Brain microvascular endothelial cell (primary cell): ENCODE results near the gene DPEP3.
"Not testable (repeated sequence)": the region's sequence is repeated elsewhere in the genome, so short reads cannot be mapped to it uniquely, and the experiment has no call there.

Experiments
- DNase-seq: peaks from one replicate; pipeline ENCODE4 v3.0.0-alpha.2; 2020
- H3K27ac ChIP-seq: fragments of 250-450 bp; sonication (Bioruptor Pico); 2 replicates; pipeline ENCODE4 v1.5.1; 2020; ENCODE audit warnings: mild to moderate bottlenecking, moderate library complexity
- H3K27me3 ChIP-seq: fragments of 250-450 bp; sonication (Bioruptor Pico); replicated peaks from 2 replicates; pipeline ENCODE4 v1.5.1; 2020; ENCODE audit warnings: mild to moderate bottlenecking
- H3K36me3 ChIP-seq: fragments of 250-450 bp; sonication (Bioruptor Pico); replicated peaks from 2 replicates; pipeline ENCODE4 v1.5.1; 2020; ENCODE audit warnings: mild to moderate bottlenecking
- H3K4me3 ChIP-seq: 2 replicates; pipeline ENCODE4 v1.5.1; 2011; ENCODE audit warnings: low read depth, mild to moderate bottlenecking, control low read depth, low read length, moderate library complexity
- CTCF ChIP-seq: IDR thresholded peaks from 2 replicates; pipeline ENCODE4 v1.5.1; 2011; ENCODE audit warnings: low read depth, mild to moderate bottlenecking, moderate library complexity, low read length, control low read depth, inconsistent platforms; ENCODE audit errors: missing control alignments
- in situ Hi-C: cut with HindIII; loops from 2 replicates; pipeline ENCODE4 v1.10.0; 2017; ENCODE audit warnings: low sequenced_read_pairs, low pct_ligation_motif_present

The DPEP3 gene

GRCh38 chr16:67977469-67978227, 2.7 kb downstream of the DPEP3 start:
- Histone ChIP-seq H3K4me3 (no peak overlapping the region), H3K36me3 (no peaks in the 10 kb centered on the region), H3K27me3 (no peaks in the 10 kb centered on the region), H3K27ac (no peak overlapping the region)
- in situ Hi-C loops = no loop called here
- no peak for DNase-seq
- TF ChIP-seq CTCF = no peak

GRCh38 chr16:67977005-67977404, 3.3 kb downstream of the DPEP3 start:
- H3K36me3 ChIP-seq = no peaks in the 10 kb centered on the region
- no peak overlapping the region for H3K4me3 ChIP-seq
- no peak for DNase-seq
- no peak for TF ChIP-seq CTCF
- no peaks in the 10 kb centered on the region for H3K27me3 ChIP-seq
- no peak overlapping the region for H3K27ac ChIP-seq
- in situ Hi-C loops = no loop called here

- TF ChIP-seq CTCF = no peak
- Histone ChIP-seq H3K4me3 (no peak overlapping the region), H3K27me3 (no peaks in the 10 kb centered on the region), H3K27ac (no peak overlapping the region), H3K36me3 (no peaks in the 10 kb centered on the region)
- DNase-seq = no peak
- in situ Hi-C loops = no loop called here
Observed at GRCh38 chr16:67976205-67976604, 4.1 kb downstream of the DPEP3 start.

- in situ Hi-C loops = no loop called here
- no peak overlapping the region for H3K4me3 ChIP-seq
- no peak for DNase-seq
- H3K27ac ChIP-seq = no peak overlapping the region
- no peaks in the 10 kb centered on the region for H3K36me3 ChIP-seq
- TF ChIP-seq CTCF = no peak
- H3K27me3 ChIP-seq = no peaks in the 10 kb centered on the region
Observed at GRCh38 chr16:67975321-67976105, 4.8 kb downstream of the DPEP3 start.

GRCh38 chr16:67972285-67972684, 8.0 kb downstream of the DPEP3 start:
- H3K27ac ChIP-seq, DNase-seq, H3K36me3 ChIP-seq, in situ Hi-C loops, H3K27me3 ChIP-seq, H3K4me3 ChIP-seq: not testable (repeated sequence)

GRCh38 chr16:67971111-67971510, 9.2 kb downstream of the DPEP3 start:
- Histone ChIP-seq H3K27ac (no peak overlapping the region), H3K27me3 (no peaks in the 10 kb centered on the region), H3K36me3 (no peaks in the 10 kb centered on the region), H3K4me3 (no peak overlapping the region)
- in situ Hi-C loops = no loop called here
- no peak for DNase-seq
- TF ChIP-seq CTCF = no peak
